Duodenal mucosa (tissue), 2 donors: ENCODE data around the gene IQCE.

ENCODE experiments used
- H3K27ac ChIP-seq: one replicate; pipeline ENCODE4 v1.7.0; 2013; ENCODE audit warnings: low read depth, low read length
- H3K27me3 ChIP-seq, 2 donors: one replicate each; pipeline ENCODE4 v1.7.0; 2013; ENCODE audit warnings: low read length in 2 of 2, control low read depth in 1 of 2; ENCODE audit not compliant: insufficient read depth in 2 of 2, control insufficient read depth in 1 of 2
- H3K36me3 ChIP-seq, 2 donors: one replicate each; pipeline ENCODE4 v1.7.0; 2013; ENCODE audit warnings: low read length in 2 of 2, control low read depth in 1 of 2; ENCODE audit not compliant: insufficient read depth in 2 of 2, control insufficient read depth in 1 of 2
- H3K4me1 ChIP-seq, 2 donors: one replicate each; pipeline ENCODE4 v1.7.0; 2013; ENCODE audit warnings: low read length in 2 of 2, control low read depth in 1 of 2; ENCODE audit not compliant: insufficient read depth in 2 of 2, control insufficient read depth in 1 of 2
- H3K4me3 ChIP-seq, 2 donors: one replicate each; pipeline ENCODE4 v1.7.0; 2013; ENCODE audit warnings: low read length in 2 of 2, low read depth in 1 of 2
- H3K9ac ChIP-seq, 2 donors: one replicate each; pipeline ENCODE4 v1.7.0; 2013; ENCODE audit warnings: low read length in 2 of 2, low read depth in 1 of 2
- H3K9me3 ChIP-seq, 2 donors: one replicate each; pipeline ENCODE4 v1.7.0; 2013; ENCODE audit warnings: low read length in 2 of 2, control low read depth in 1 of 2; ENCODE audit not compliant: control insufficient read depth in 1 of 2

The IQCE gene

GRCh38 chr7:2514473-2515423 lies 44.0 kb upstream of the IQCE start:
- no peaks in the 10 kb centered on the region for H3K27me3 ChIP-seq
- no peaks in the 10 kb centered on the region for H3K9me3 ChIP-seq
- H3K36me3 ChIP-seq: no peaks in the 10 kb centered on the region
- H3K4me1 ChIP-seq: peaks cover 29 to 34% of the 10 kb centered on the region in 2 donors
- H3K4me3 ChIP-seq: no peak overlapping the region
- H3K27ac ChIP-seq: no peak overlapping the region
- no peak overlapping the region for H3K9ac ChIP-seq

- Histone ChIP-seq H3K4me3 (no peak overlapping the region), H3K4me1 (peaks cover 32 to 35% of the 10 kb centered on the region in 2 donors)
Measured at GRCh38 chr7:2515424-2516193, 43.2 kb upstream of the IQCE start.

GRCh38 chr7:2516194-2516555 lies 42.6 kb upstream of the IQCE start:
- no peaks in the 10 kb centered on the region for H3K9me3 ChIP-seq
- no peak overlapping the region for H3K9ac ChIP-seq
- H3K27ac ChIP-seq: no peak overlapping the region
- peaks cover 28 to 32% of the 10 kb centered on the region in 2 donors for H3K4me1 ChIP-seq
- no peak overlapping the region for H3K4me3 ChIP-seq
- H3K36me3 ChIP-seq: no peaks in the 10 kb centered on the region
- H3K27me3 ChIP-seq: no peaks in the 10 kb centered on the region

More at GRCh38 chr7:2515424-2516193, 43.2 kb upstream of the IQCE start:
- Histone ChIP-seq H3K36me3 (no peaks in the 10 kb centered on the region), H3K9ac (no peak overlapping the region), H3K27ac (no peak overlapping the region), H3K27me3 (no peaks in the 10 kb centered on the region), H3K9me3 (no peaks in the 10 kb centered on the region)

GRCh38 chr7:2517026-2517425 lies 41.8 kb upstream of the IQCE start:
- Histone ChIP-seq H3K36me3 (no peaks in the 10 kb centered on the region), H3K9ac (no peak overlapping the region), H3K4me3 (no peak overlapping the region), H3K9me3 (no peaks in the 10 kb centered on the region), H3K27me3 (no peaks in the 10 kb centered on the region), H3K27ac (no peak overlapping the region), H3K4me1 (peaks cover 27 to 32% of the 10 kb centered on the region in 2 donors)

GRCh38 chr7:2517678-2518507 lies 40.9 kb upstream of the IQCE start:
- peaks cover 26 to 37% of the 10 kb centered on the region in 2 donors for H3K4me1 ChIP-seq
- no peak overlapping the region for H3K27ac ChIP-seq
- no peak overlapping the region for H3K9ac ChIP-seq
- H3K27me3 ChIP-seq: no peaks in the 10 kb centered on the region
- H3K9me3 ChIP-seq: no peaks in the 10 kb centered on the region
- no peaks in the 10 kb centered on the region for H3K36me3 ChIP-seq
- H3K4me3 ChIP-seq: no peak overlapping the region

- Histone ChIP-seq H3K36me3 (no peaks in the 10 kb centered on the region), H3K4me1 (peaks cover 34 to 44% of the 10 kb centered on the region in 2 donors), H3K27me3 (no peaks in the 10 kb centered on the region), H3K9ac (peak overlapping the region; percentile 18 to 47), H3K4me3 (peak overlapping the region; percentile 56 to 69), H3K27ac (no peak overlapping the region), H3K9me3 (no peaks in the 10 kb centered on the region)
Measured at GRCh38 chr7:2518737-2519118, 40.1 kb upstream of the IQCE start.

- Histone ChIP-seq H3K36me3 (no peaks in the 10 kb centered on the region), H3K9ac (peak within 1 kb of the TSS; percentile 77 to 82), H3K4me3 (peak within 1 kb of the TSS; percentile 83), H3K27ac (peak within 1 kb of the TSS; percentile 32), H3K27me3 (no peaks in the 10 kb centered on the region), H3K9me3 (no peaks in the 10 kb centered on the region), H3K4me1 (peaks cover 39 to 50% of the 10 kb centered on the region in 2 donors)
Measured at GRCh38 chr7:2519119-2519930, 39.5 kb upstream of the IQCE start, which contains the start of gene LFNG. TSS of gene LFNG (plus strand) at chr7:2519774. CDS start at chr7:2519862, 88 bp downstream.

GRCh38 chr7:2520131-2520760 lies 38.5 kb upstream of the IQCE start:
- no peaks in the 10 kb centered on the region for H3K9me3 ChIP-seq
- peak overlapping the region; percentile 77 to 82 for H3K9ac ChIP-seq
- H3K27me3 ChIP-seq: no peaks in the 10 kb centered on the region
- peak overlapping the region; percentile 83 for H3K4me3 ChIP-seq
- H3K4me1 ChIP-seq: peaks cover 47 to 57% of the 10 kb centered on the region in 2 donors
- peak overlapping the region; percentile 32 for H3K27ac ChIP-seq
- peaks cover 0 to 2% of the 10 kb centered on the region in 2 donors for H3K36me3 ChIP-seq
